Osteoblast (primary cell): ENCODE results near the gene EHD1. TPM values are rescaled to one million over a fixed set of nuclear protein-coding genes. Genes with fewer than 3 reads are reported as not detected.

Source experiments
- DNase-seq: peaks from one replicate; pipeline ENCODE4 v3.0.0; 2011; ENCODE audit warnings: low spot score, mixed read lengths; ENCODE audit not compliant: insufficient read length; ENCODE audit errors: missing footprints
- H2AFZ ChIP-seq: 2 replicates; pipeline ENCODE4 v1.6.0; 2011; ENCODE audit warnings: mild to moderate bottlenecking, low read length
- H3K27ac ChIP-seq: 2 replicates; pipeline ENCODE4 v1.5.1; 2011; ENCODE audit warnings: mild to moderate bottlenecking, low read depth, low read length, moderate library complexity
- H3K27me3 ChIP-seq: 2 replicates; pipeline ENCODE4 v1.6.0; 2012; ENCODE audit warnings: mild to moderate bottlenecking, control low read depth, inconsistent platforms, low read length, moderate library complexity; ENCODE audit not compliant: insufficient read depth
- H3K36me3 ChIP-seq: 2 replicates; pipeline ENCODE4 v1.5.1; 2011; ENCODE audit warnings: mild to moderate bottlenecking, low read length, control low read depth, moderate library complexity; ENCODE audit not compliant: insufficient read depth
- H3K4me1 ChIP-seq: 2 replicates; pipeline ENCODE4 v1.5.1; 2011; ENCODE audit warnings: mild to moderate bottlenecking, low read length, control low read depth, moderate library complexity; ENCODE audit not compliant: insufficient read depth
- H3K4me2 ChIP-seq: 2 replicates; pipeline ENCODE4 v1.6.0; 2011; ENCODE audit warnings: mild to moderate bottlenecking, low read length; ENCODE audit not compliant: insufficient read depth
- H3K4me3 ChIP-seq: fragments of 200-600 bp; sonication (generic); 3 replicates; pipeline ENCODE4 v1.5.1; 2012; ENCODE audit warnings: mild to moderate bottlenecking, low read length, inconsistent platforms; ENCODE audit not compliant: insufficient read depth
- H3K79me2 ChIP-seq: 2 replicates; pipeline ENCODE4 v1.6.0; 2012; ENCODE audit warnings: mild to moderate bottlenecking, low read length, control low read depth, inconsistent platforms; ENCODE audit not compliant: insufficient read depth
- H3K9me3 ChIP-seq: 2 replicates; pipeline ENCODE4 v1.5.1; 2011; ENCODE audit warnings: low read depth, low read length, control low read depth
- H4K20me1 ChIP-seq: 2 replicates; pipeline ENCODE4 v1.6.0; 2012; ENCODE audit warnings: mild to moderate bottlenecking, low read length, control low read depth; ENCODE audit not compliant: insufficient read depth
- CTCF ChIP-seq: IDR thresholded peaks from 2 replicates; pipeline ENCODE4 v1.5.1; 2011; ENCODE audit warnings: mild to moderate bottlenecking, low read depth, low read length, moderate library complexity; ENCODE audit errors: extremely low read depth
- total RNA-seq: library from RNA; depleted of rRNA; stranded (reverse); fragments of >200 nt; gene quantifications from 2 replicates; pipeline ENCODE4 v1.2.3, GENCODE V29; 2012

The EHD1 gene
- total RNA-seq, 1 donor = 51.4 TPM

GRCh38 chr11:64865286-64866172 is 12.9 kb downstream of the EHD1 start:
- Histone ChIP-seq H3K9me3 (no peaks in the 10 kb centered on the region), H3K27me3 (no peaks in the 10 kb centered on the region), H3K27ac (peak overlapping the region; percentile 96), H3K36me3 (peaks cover 36% of the 10 kb centered on the region), H2AFZ (no peak overlapping the region), H3K4me2 (peak overlapping the region; percentile 65), H3K79me2 (peaks cover 85% of the 10 kb centered on the region), H3K4me1 (peaks cover 68% of the 10 kb centered on the region), H3K4me3 (peak overlapping the region; percentile 36), H4K20me1 (peaks cover 55% of the 10 kb centered on the region)
- DNase-seq = no peak
- TF ChIP-seq CTCF = no peak

- Histone ChIP-seq H2AFZ (no peak overlapping the region), H3K9me3 (no peaks in the 10 kb centered on the region), H3K27me3 (no peaks in the 10 kb centered on the region), H4K20me1 (peaks cover 51% of the 10 kb centered on the region), H3K4me1 (peaks cover 60% of the 10 kb centered on the region), H3K36me3 (peaks cover 37% of the 10 kb centered on the region), H3K4me3 (peak overlapping the region; percentile 51), H3K79me2 (peaks cover 85% of the 10 kb centered on the region), H3K27ac (peak overlapping the region; percentile 96), H3K4me2 (peak overlapping the region; percentile 65)
- no peak for TF ChIP-seq CTCF
- DNase-seq = peak; percentile 98
These were observed 13.7 kb downstream of the EHD1 start for GRCh38 chr11:64864473-64865285.

- Histone ChIP-seq H3K27ac (peak overlapping the region; percentile 96), H2AFZ (no peak overlapping the region), H3K36me3 (peaks cover 42% of the 10 kb centered on the region), H3K4me2 (peak overlapping the region; percentile 61), H3K9me3 (no peaks in the 10 kb centered on the region), H4K20me1 (peaks cover 45% of the 10 kb centered on the region), H3K27me3 (no peaks in the 10 kb centered on the region), H3K4me3 (peak overlapping the region; percentile 51), H3K4me1 (peaks cover 54% of the 10 kb centered on the region), H3K79me2 (peaks cover 85% of the 10 kb centered on the region)
- no peak for DNase-seq
- no peak for TF ChIP-seq CTCF
These were observed 14.3 kb downstream of the EHD1 start for GRCh38 chr11:64864135-64864472.
